Activated CD4-positive, alpha-beta T cell treated with anti-CD3 and anti-CD28 coated beads, Interleukin-2, amount 10 ng/mL, durations not matched to agents 24 days and 14 days (primary cell): ENCODE measurements around the gene LONP2. TPM values are rescaled to one million over a fixed set of nuclear protein-coding genes. Genes with fewer than 3 reads are reported as not detected.
"Not testable (repeated sequence)": the region's sequence is repeated elsewhere in the genome, so short reads cannot be mapped to it uniquely, and the experiment has no call there.

ENCODE experiments used
- DNase-seq: peaks from one replicate; pipeline ENCODE4 v3.0.0; 2022
- H3K27ac Mint-ChIP-seq: one replicate; pipeline ENCODE4 v1.8.0; 2022; ENCODE audit warnings: mild to moderate bottlenecking, mixed read lengths
- H3K27me3 Mint-ChIP-seq: one replicate; pipeline ENCODE4 v1.8.0; 2022; ENCODE audit warnings: mixed read lengths
- H3K36me3 Mint-ChIP-seq: one replicate; pipeline ENCODE4 v1.8.0; 2022; ENCODE audit warnings: low read depth, mild to moderate bottlenecking, mixed read lengths
- H3K4me1 Mint-ChIP-seq: one replicate; pipeline ENCODE4 v1.8.0; 2021; ENCODE audit warnings: mixed read lengths
- H3K4me3 Mint-ChIP-seq: one replicate; pipeline ENCODE4 v1.8.0; 2022; ENCODE audit warnings: mild to moderate bottlenecking, moderate library complexity, mixed read lengths
- H3K9me3 Mint-ChIP-seq: one replicate; pipeline ENCODE4 v1.8.0; 2021; ENCODE audit warnings: mixed read lengths
- intact Hi-C: fragments of 100-400 bp; cut with micrococcal nuclease; formaldehyde crosslinking; loops from one replicate; pipeline ENCODE4 v1.15.1; 2023
- total RNA-seq: library from RNA; stranded (reverse); gene quantifications from 2 replicates; pipeline ENCODE4 v1.2.3, GENCODE V29; 2022

The LONP2 gene
- total RNA-seq, 1 donor from 2014 or later, result 58.9 TPM

GRCh38 chr16:48284772-48285409 is 40.8 kb downstream of the LONP2 start:
- Mint-ChIP-seq H3K4me3 (no peak overlapping the region), H3K4me1 (peaks cover 10% of the 10 kb centered on the region), H3K27ac (no peak overlapping the region), H3K36me3 (peaks cover 54% of the 10 kb centered on the region), H3K27me3 (no peaks in the 10 kb centered on the region), H3K9me3 (peaks cover 6% of the 10 kb centered on the region)
- DNase-seq, result no peak
- intact Hi-C loops, result no loop called here

- peaks cover 6% of the 10 kb centered on the region for H3K9me3 Mint-ChIP-seq
- no peak overlapping the region for H3K27ac Mint-ChIP-seq
- peaks cover 12% of the 10 kb centered on the region for H3K4me1 Mint-ChIP-seq
- H3K27me3 Mint-ChIP-seq, result no peaks in the 10 kb centered on the region
- no peak overlapping the region for H3K4me3 Mint-ChIP-seq
- H3K36me3 Mint-ChIP-seq, result peaks cover 59% of the 10 kb centered on the region
- DNase-seq, result no peak
- intact Hi-C loops, result no loop called here
Observed at GRCh38 chr16:48287239-48287638, 43.1 kb downstream of the LONP2 start.

- Mint-ChIP-seq H3K4me1 (peaks cover 2% of the 10 kb centered on the region), H3K27ac (no peak overlapping the region), H3K36me3 (peaks cover 49% of the 10 kb centered on the region), H3K27me3 (no peaks in the 10 kb centered on the region), H3K9me3 (peaks cover 3% of the 10 kb centered on the region), H3K4me3 (no peak overlapping the region)
- intact Hi-C loops, result no loop called here
- no peak for DNase-seq
Observed at GRCh38 chr16:48291303-48291702, 47.2 kb downstream of the LONP2 start.

- peaks cover 3% of the 10 kb centered on the region for H3K9me3 Mint-ChIP-seq
- no peaks in the 10 kb centered on the region for H3K27me3 Mint-ChIP-seq
- H3K4me3 Mint-ChIP-seq, result no peak overlapping the region
- H3K36me3 Mint-ChIP-seq, result peaks cover 46% of the 10 kb centered on the region
- peaks cover 2% of the 10 kb centered on the region for H3K4me1 Mint-ChIP-seq
- no peak overlapping the region for H3K27ac Mint-ChIP-seq
- no peak for DNase-seq
- intact Hi-C loops, result no loop called here
Observed at GRCh38 chr16:48291754-48292153, 47.7 kb downstream of the LONP2 start.

- intact Hi-C loops, result no loop called here
- Mint-ChIP-seq H3K4me1 (peaks cover 2% of the 10 kb centered on the region), H3K36me3 (peaks cover 45% of the 10 kb centered on the region), H3K27ac (no peak overlapping the region), H3K4me3 (no peak overlapping the region), H3K9me3 (peaks cover 3% of the 10 kb centered on the region), H3K27me3 (no peaks in the 10 kb centered on the region)
- no peak for DNase-seq
Observed at GRCh38 chr16:48292452-48292851, 48.4 kb downstream of the LONP2 start.

GRCh38 chr16:48294724-48295123 is 50.6 kb downstream of the LONP2 start:
- Mint-ChIP-seq H3K9me3 (no peaks in the 10 kb centered on the region), H3K27ac (no peak overlapping the region), H3K36me3 (peaks cover 37% of the 10 kb centered on the region), H3K27me3 (no peaks in the 10 kb centered on the region), H3K4me3 (no peak overlapping the region), H3K4me1 (peaks cover 2% of the 10 kb centered on the region)
- no peak for DNase-seq
- intact Hi-C loops, result no loop called here

GRCh38 chr16:48295488-48296281 is 51.6 kb downstream of the LONP2 start:
- Mint-ChIP-seq H3K36me3 (peaks cover 39% of the 10 kb centered on the region), H3K4me3 (no peak overlapping the region), H3K4me1 (peaks cover under 1% of the 10 kb centered on the region), H3K27me3 (no peaks in the 10 kb centered on the region), H3K9me3 (no peaks in the 10 kb centered on the region), H3K27ac (no peak overlapping the region)
- intact Hi-C loops, result no loop called here
- DNase-seq, result no peak

- no peak for DNase-seq
- Mint-ChIP-seq H3K36me3 (peaks cover 44% of the 10 kb centered on the region), H3K27ac (no peak overlapping the region), H3K4me1 (no peaks in the 10 kb centered on the region), H3K9me3 (no peaks in the 10 kb centered on the region), H3K27me3 (no peaks in the 10 kb centered on the region), H3K4me3 (no peak overlapping the region)
- intact Hi-C loops, result no loop called here
Observed at GRCh38 chr16:48299471-48299870, 55.4 kb downstream of the LONP2 start.

- Mint-ChIP-seq H3K27me3 (no peaks in the 10 kb centered on the region), H3K36me3 (peaks cover 47% of the 10 kb centered on the region), H3K4me1 (no peaks in the 10 kb centered on the region), H3K4me3 (no peak overlapping the region), H3K27ac (no peak overlapping the region), H3K9me3 (no peaks in the 10 kb centered on the region)
- intact Hi-C loops, result no loop called here
- no peak for DNase-seq
Observed at GRCh38 chr16:48300391-48300856, 56.3 kb downstream of the LONP2 start.

GRCh38 chr16:48308535-48308934 is 64.4 kb downstream of the LONP2 start:
- Mint-ChIP-seq H3K36me3 (peaks cover 77% of the 10 kb centered on the region), H3K27ac (no peak overlapping the region), H3K9me3 (peaks cover 32% of the 10 kb centered on the region), H3K27me3 (no peaks in the 10 kb centered on the region), H3K4me3 (no peak overlapping the region), H3K4me1 (peaks cover 2% of the 10 kb centered on the region)
- no peak for DNase-seq
- intact Hi-C loops, result no loop called here

- H3K4me1 Mint-ChIP-seq, result peaks cover 5% of the 10 kb centered on the region
- no peak overlapping the region for H3K27ac Mint-ChIP-seq
- H3K4me3 Mint-ChIP-seq, result no peak overlapping the region
- H3K9me3 Mint-ChIP-seq, result peaks cover 38% of the 10 kb centered on the region
- no peaks in the 10 kb centered on the region for H3K27me3 Mint-ChIP-seq
- no peak for DNase-seq
- peaks cover 86% of the 10 kb centered on the region for H3K36me3 Mint-ChIP-seq
- intact Hi-C loops, result no loop called here
Observed at GRCh38 chr16:48310908-48311641, 67.0 kb downstream of the LONP2 start.

- H3K27ac Mint-ChIP-seq, intact Hi-C loops, H3K27me3 Mint-ChIP-seq, DNase-seq, H3K4me3 Mint-ChIP-seq: not testable (repeated sequence)
- Mint-ChIP-seq H3K9me3 (peaks cover 29% of the 10 kb centered on the region), H3K36me3 (peaks cover 78% of the 10 kb centered on the region), H3K4me1 (peaks cover 21% of the 10 kb centered on the region)
Observed at GRCh38 chr16:48313905-48314304, 69.8 kb downstream of the LONP2 start.

- H3K4me3 Mint-ChIP-seq, result no peak overlapping the region
- DNase-seq, result no peak
- no peak overlapping the region for H3K27ac Mint-ChIP-seq
- peaks cover 24% of the 10 kb centered on the region for H3K4me1 Mint-ChIP-seq
- peaks cover 17% of the 10 kb centered on the region for H3K9me3 Mint-ChIP-seq
- H3K27me3 Mint-ChIP-seq, result no peaks in the 10 kb centered on the region
- intact Hi-C loops, result no loop called here
- peaks cover 55% of the 10 kb centered on the region for H3K36me3 Mint-ChIP-seq
Observed at GRCh38 chr16:48317026-48317425, 72.9 kb downstream of the LONP2 start.
